Vein endothelial cell (primary cell): ENCODE results near the gene CHRNA4. TPM values are rescaled to one million over a fixed set of nuclear protein-coding genes. Genes with fewer than 3 reads are reported as not detected.

Source experiments
- small RNA-seq: library from RNA; depleted of rRNA; stranded (forward); fragments of <200 nt; gene quantifications from one replicate; pipeline ENCODE3, GENCODE V24; 2012
- total RNA-seq: library from RNA; depleted of rRNA; stranded (reverse); fragments of >200 nt; gene quantifications from 2 replicates; pipeline ENCODE4 v1.2.3, GENCODE V29; 2012

The CHRNA4 gene
- not detected in 2 replicates for total RNA-seq

GRCh38 chr20:63360850-63361518, at the start of gene CHRNA4:
TSS of gene CHRNA4 (minus strand) at chr20:63361349. CDS start at chr20:63361165, 184 bp downstream.

Small RNA genes within 50 kb of the gene (small RNA-seq; reads per million reads assigned to genes)
- gene RNU6-994P = 0.08 reads per million

Other genes starting within 250 kb of the CHRNA4 start
- 36.4 and 40.8 TPM in 2 replicates for gene YTHDF1, start 145.2 kb downstream of the CHRNA4 start, total RNA-seq
- gene BIRC7, start 125.4 kb downstream of the CHRNA4 start, total RNA-seq = not detected in 2 replicates
- gene NKAIN4, start 106.9 kb downstream of the CHRNA4 start, total RNA-seq = not detected in 2 replicates
- gene ARFGAP1, start 88.5 kb downstream of the CHRNA4 start, total RNA-seq = 61.8 and 68.6 TPM in 2 replicates
- not detected in 2 replicates for gene COL20A1, start 68.2 kb downstream of the CHRNA4 start, total RNA-seq
- not detected in 2 replicates for gene KCNQ2, start 111.3 kb upstream of the CHRNA4 start, total RNA-seq
- gene EEF1A2, start 137.7 kb upstream of the CHRNA4 start, total RNA-seq = 0.67 and 5.6 TPM in 2 replicates
- 68.5 and 108 TPM in 2 replicates for gene PPDPF, start 159.4 kb upstream of the CHRNA4 start, total RNA-seq
- not detected in 2 replicates for gene PTK6, start 176.0 kb upstream of the CHRNA4 start, total RNA-seq
- not detected in 2 replicates for gene SRMS, start 186.4 kb upstream of the CHRNA4 start, total RNA-seq
- 1.3 and 1.8 TPM in 2 replicates for gene FNDC11, start 192.8 kb upstream of the CHRNA4 start, total RNA-seq
- 38.2 and 47.0 TPM in 2 replicates for gene HELZ2, start 212.9 kb upstream of the CHRNA4 start, total RNA-seq